Calu3 (cell line): ENCODE data around the gene PRSS38. TPM values are rescaled to one million over a fixed set of nuclear protein-coding genes. Genes with fewer than 3 reads are reported as not detected.

Source experiments
- BruUV-seq: library from RNA; stranded (reverse); fragments of 400-500 nt; replicated peaks from 2 replicates; lab custom pipeline; 2021; lab: Mats Ljungman, UMichigan
- CTCF ChIA-PET: fragments of 300-600 bp; sonication (Branson Sonifier 250); formaldehyde crosslinking; loops from one replicate; lab custom pipeline; 2022; ENCODE audit warnings: antibody characterized with exemption; lab: Charles Lee
- DNase-seq: peaks from one replicate; pipeline ENCODE4 v3.0.0; 2022
- H3K27ac Mint-ChIP-seq: one replicate; pipeline ENCODE4 v1.8.0; 2022; ENCODE audit warnings: mixed read lengths; ENCODE audit not compliant: unreplicated experiment
- H3K27me3 Mint-ChIP-seq: one replicate; pipeline ENCODE4 v1.8.0; 2022; ENCODE audit warnings: mixed read lengths; ENCODE audit not compliant: unreplicated experiment
- H3K36me3 Mint-ChIP-seq: one replicate; pipeline ENCODE4 v1.8.0; 2022; ENCODE audit warnings: mild to moderate bottlenecking, moderate library complexity, mixed read lengths; ENCODE audit not compliant: insufficient read depth, unreplicated experiment
- H3K4me1 Mint-ChIP-seq: one replicate; pipeline ENCODE4 v1.8.0; 2022; ENCODE audit warnings: mild to moderate bottlenecking, low read depth, mixed read lengths; ENCODE audit not compliant: unreplicated experiment
- H3K4me3 Mint-ChIP-seq: one replicate; pipeline ENCODE4 v1.8.0; 2022; ENCODE audit warnings: mild to moderate bottlenecking, low read depth, moderate library complexity, mixed read lengths; ENCODE audit not compliant: unreplicated experiment
- H3K9me3 Mint-ChIP-seq: one replicate; pipeline ENCODE4 v1.8.0; 2022; ENCODE audit warnings: low read depth, mixed read lengths; ENCODE audit not compliant: unreplicated experiment
- intact Hi-C: fragments of 100-400 bp; cut with micrococcal nuclease; formaldehyde crosslinking; loops from one replicate; pipeline ENCODE4 v1.10.0; 2022; ENCODE audit not compliant: unreplicated experiment
- total RNA-seq: library from RNA; stranded (reverse); gene quantifications from 2 replicates; pipeline ENCODE4 v1.2.3, GENCODE V29; 2022
- TF ChIP-seq, protein P1 (sequence below): fragments of 200-600 bp; IDR thresholded peaks from one replicate; pipeline ENCODE4 v1.8.0; 2022; ENCODE audit warnings: antibody characterized with exemption; ENCODE audit not compliant: unreplicated experiment

Gene PRSS38
- total RNA-seq, 1 experiment from 2014 or later: not detected

DNA sequence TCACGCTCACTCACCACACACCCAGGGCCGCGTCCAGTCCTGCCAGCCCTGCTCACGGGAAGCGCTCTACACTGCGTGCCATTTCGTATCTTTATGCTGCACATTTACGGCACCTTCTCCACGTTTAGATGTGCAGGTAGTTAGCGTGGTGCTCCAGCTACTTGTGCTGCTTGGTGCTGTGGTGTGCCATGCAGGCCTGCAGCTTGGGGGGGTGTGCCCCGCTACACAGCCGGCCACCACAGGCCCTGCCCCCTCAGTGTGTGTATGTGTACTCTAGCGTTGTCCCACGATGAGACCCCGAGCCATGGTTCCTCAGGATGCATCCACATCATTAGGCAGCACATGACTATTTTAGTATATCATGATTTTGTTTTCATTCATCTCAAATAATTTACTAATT lies 41.9 kb upstream of the PRSS38 start:
- H3K27ac Mint-ChIP-seq: no peak overlapping the region
- no peaks in the 10 kb centered on the region for H3K36me3 Mint-ChIP-seq
- no peaks in the 10 kb centered on the region for H3K27me3 Mint-ChIP-seq
- DNase-seq: no peak
- BruUV-seq: no TSS peak
- intact Hi-C loops: no loop called here
- H3K9me3 Mint-ChIP-seq: no peaks in the 10 kb centered on the region
- TF ChIP-seq, protein P1, sequence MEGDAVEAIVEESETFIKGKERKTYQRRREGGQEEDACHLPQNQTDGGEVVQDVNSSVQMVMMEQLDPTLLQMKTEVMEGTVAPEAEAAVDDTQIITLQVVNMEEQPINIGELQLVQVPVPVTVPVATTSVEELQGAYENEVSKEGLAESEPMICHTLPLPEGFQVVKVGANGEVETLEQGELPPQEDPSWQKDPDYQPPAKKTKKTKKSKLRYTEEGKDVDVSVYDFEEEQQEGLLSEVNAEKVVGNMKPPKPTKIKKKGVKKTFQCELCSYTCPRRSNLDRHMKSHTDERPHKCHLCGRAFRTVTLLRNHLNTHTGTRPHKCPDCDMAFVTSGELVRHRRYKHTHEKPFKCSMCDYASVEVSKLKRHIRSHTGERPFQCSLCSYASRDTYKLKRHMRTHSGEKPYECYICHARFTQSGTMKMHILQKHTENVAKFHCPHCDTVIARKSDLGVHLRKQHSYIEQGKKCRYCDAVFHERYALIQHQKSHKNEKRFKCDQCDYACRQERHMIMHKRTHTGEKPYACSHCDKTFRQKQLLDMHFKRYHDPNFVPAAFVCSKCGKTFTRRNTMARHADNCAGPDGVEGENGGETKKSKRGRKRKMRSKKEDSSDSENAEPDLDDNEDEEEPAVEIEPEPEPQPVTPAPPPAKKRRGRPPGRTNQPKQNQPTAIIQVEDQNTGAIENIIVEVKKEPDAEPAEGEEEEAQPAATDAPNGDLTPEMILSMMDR: no peak
- CTCF ChIA-PET: no interaction called here
- no peaks in the 10 kb centered on the region for H3K4me1 Mint-ChIP-seq
- no peak overlapping the region for H3K4me3 Mint-ChIP-seq

DNA sequence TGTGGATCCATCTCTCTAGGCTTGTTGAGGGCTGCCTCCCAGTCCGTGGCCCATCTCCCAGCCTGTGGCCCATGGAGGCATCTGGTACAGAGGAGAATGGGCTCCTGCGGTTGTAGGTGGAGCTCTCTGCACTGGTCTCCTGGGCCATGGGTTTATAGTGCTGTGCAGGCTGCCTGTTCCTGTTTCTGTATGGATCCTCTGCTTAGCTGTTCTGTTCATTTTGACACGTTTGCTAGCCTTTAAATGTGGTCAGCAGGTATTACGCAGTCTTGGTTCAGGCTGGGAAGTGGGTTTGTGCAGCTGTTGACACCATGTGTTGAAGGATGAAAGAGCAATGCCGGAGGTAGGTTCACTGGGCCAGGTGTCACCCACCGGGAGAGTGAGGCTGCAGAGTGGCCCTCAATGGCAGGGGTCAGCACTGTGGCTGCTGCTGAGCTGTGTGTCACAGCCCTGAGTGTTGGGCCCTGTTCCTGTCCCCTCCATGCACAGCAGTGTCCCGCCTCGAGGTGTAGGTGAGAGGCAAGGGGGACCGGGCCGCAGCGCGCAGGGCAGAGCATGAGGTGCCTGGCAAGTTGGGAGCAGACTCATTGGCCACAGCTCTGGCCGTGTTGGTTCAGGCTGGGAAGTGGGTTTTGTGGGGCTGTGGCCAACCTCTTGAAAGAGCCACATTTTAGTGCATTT lies 41.3 kb upstream of the PRSS38 start:
- H3K4me1 Mint-ChIP-seq: no peaks in the 10 kb centered on the region
- TF ChIP-seq, protein P1: no peak
- H3K27ac Mint-ChIP-seq: no peak overlapping the region
- intact Hi-C loops: no loop called here
- no peak overlapping the region for H3K4me3 Mint-ChIP-seq
- H3K27me3 Mint-ChIP-seq: no peaks in the 10 kb centered on the region
- CTCF ChIA-PET: no interaction called here
- BruUV-seq: no TSS peak
- no peaks in the 10 kb centered on the region for H3K36me3 Mint-ChIP-seq
- H3K9me3 Mint-ChIP-seq: no peaks in the 10 kb centered on the region
- no peak for DNase-seq

DNA sequence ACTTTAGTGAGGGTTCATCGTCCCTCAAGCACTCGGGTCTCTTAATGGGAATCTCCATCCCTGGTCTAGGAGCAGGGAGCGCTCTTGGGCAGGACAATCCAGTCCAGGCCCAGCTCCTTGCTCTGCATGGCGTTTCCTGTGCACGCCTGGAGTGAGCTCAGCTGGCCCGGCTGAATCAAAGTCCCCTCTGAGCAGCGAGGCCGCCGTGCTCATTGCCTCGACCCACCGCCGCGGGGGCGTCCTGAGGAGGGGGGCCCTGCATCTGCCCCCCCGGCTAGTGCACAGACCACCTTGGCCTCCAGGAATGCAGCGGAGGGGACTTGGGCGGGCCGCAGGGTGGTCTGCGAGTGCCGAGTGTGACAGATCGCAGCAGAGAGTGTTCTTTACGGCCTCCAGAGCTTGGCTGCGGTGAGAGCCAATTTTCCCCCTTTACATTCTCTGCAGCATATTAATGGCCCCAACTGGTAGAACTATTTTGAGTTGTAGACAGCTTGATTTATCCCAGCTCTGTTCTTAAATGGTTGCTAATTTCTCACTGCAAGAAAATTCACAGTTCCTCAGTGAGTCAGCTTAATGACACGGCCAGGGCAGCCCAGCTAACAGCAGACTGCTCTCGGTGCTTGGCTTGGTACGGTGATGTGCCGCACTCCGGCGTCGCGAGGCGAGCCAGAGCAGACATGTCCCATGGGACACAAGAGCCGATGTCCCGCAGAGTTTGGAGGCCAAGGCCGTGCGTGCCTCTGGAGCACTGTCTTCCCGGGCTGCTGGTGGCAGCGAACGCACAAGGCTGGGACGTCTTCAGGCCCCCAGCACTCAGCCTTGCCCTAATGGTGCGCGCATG lies 40.4 kb upstream of the PRSS38 start:
- Mint-ChIP-seq H3K4me3 (no peak overlapping the region), H3K4me1 (no peaks in the 10 kb centered on the region), H3K9me3 (no peaks in the 10 kb centered on the region), H3K36me3 (no peaks in the 10 kb centered on the region), H3K27ac (no peak overlapping the region), H3K27me3 (no peaks in the 10 kb centered on the region)
- BruUV-seq: no TSS peak
- CTCF ChIA-PET: no interaction called here
- TF ChIP-seq, protein P1: no peak
- intact Hi-C loops: no loop called here
- DNase-seq: no peak

DNA sequence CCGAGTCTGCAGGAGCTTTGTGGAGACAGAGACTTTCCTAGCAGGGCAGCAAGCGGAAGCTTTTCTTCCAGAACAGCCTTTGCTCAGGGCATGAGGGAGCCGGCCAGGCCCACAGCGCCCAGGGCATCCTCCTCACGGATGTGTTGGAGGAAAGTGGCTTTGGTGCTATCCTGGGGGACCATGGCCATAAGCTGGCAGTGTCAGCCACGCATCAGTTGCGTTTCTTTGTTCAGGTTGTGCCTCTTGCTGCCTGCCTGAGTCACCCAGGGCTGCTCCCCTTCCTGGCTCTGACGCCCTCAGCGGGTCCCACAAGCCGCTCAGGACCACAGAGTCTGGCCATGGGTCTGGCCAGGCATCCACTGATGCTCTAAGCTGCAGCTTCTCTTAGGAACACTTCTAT lies 39.6 kb upstream of the PRSS38 start:
- BruUV-seq: no TSS peak
- TF ChIP-seq, protein P1: no peak
- no peaks in the 10 kb centered on the region for H3K36me3 Mint-ChIP-seq
- DNase-seq: no peak
- H3K27me3 Mint-ChIP-seq: no peaks in the 10 kb centered on the region
- intact Hi-C loops: no loop called here
- H3K4me3 Mint-ChIP-seq: no peak overlapping the region
- no peaks in the 10 kb centered on the region for H3K9me3 Mint-ChIP-seq
- CTCF ChIA-PET: no interaction called here
- H3K27ac Mint-ChIP-seq: no peak overlapping the region
- H3K4me1 Mint-ChIP-seq: no peaks in the 10 kb centered on the region
